Activated CD8-positive, alpha-beta memory T cell treated with anti-CD3 and anti-CD28 coated beads, Interleukin-2, amount 50 U/mL, for 48 hours (primary cell): Measurements from ENCODE around the gene RALGDS.
"Not testable (repeated sequence)": the region's sequence is repeated elsewhere in the genome, so short reads cannot be mapped to it uniquely, and the experiment has no call there.

Source experiments
- DNase-seq: peaks from one replicate; pipeline ENCODE4 v3.0.0-alpha.2; 2020

Gene RALGDS

GRCh38 chr9:133121198-133121914, at the start of gene RALGDS:
Gene RALGDS (minus strand): TSS chr9:133121240. CDS start chr9:133121154, 86 bp downstream.
- peak; percentile 95 for DNase-seq

- no peak for DNase-seq
These were observed 49.7 kb upstream of the RALGDS start for GRCh38 chr9:133170716-133171115.

DNA sequence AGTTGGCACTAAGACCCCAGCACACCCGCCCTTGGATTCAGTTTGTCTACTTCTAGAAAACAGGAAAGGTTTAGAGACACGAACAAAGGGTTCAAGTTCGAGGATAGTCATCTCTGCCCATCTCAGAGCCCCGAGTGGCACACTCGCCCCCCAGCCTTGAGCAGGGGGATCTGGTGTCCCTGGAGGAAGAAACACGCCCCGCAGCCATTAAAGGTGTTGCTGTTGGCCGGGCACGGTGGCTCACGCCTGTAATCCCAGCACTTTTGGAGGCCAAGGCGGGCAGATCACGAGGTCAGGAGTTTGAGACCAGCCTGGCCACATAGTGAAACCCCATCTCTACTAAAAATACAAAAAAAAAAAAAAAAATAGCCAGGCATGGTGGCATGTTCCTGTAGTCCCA, 48.6 kb upstream of the RALGDS start:
- not testable (repeated sequence) for DNase-seq

GRCh38 chr9:133169102-133169501, 48.1 kb upstream of the RALGDS start:
- no peak for DNase-seq

DNA sequence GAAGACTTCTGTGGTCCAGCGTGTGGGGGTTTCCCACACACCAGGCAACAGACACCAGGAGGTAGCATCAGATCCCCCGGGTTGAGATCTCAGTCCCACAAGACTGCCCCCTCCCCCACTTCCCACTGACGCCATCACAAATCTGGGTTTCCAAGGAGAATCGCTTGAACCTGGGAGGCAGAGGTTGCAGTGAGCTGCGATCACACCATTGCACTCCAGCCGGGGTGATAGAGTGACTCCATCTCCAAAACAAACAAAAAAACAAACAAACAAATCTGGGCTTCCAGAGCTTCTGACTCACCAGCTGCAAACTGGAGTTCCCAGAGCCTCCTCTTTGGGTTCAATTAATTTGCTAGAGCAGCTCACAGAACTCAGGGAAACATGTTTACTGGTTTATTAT, 47.4 kb upstream of the RALGDS start:
- DNase-seq: no peak

DNA sequence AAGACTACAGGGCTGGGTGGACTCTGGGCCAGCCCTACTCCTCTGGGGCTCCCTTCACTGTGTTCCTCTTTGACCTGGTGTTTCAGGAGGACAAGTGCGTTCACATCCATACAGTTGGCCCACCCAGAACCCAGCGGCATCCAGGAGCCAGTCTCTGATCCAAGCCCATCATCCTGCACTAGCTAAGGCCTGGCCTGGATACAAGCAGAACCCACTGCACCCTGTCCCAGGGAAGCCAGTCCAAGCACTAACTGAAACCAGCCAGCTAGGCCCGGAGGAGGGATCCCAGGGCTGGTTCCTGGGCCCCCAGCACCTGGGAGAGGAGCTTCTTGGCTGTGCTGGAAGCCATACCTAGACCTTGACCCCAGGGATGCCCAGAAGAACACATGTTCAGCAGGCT, 46.7 kb upstream of the RALGDS start:
- no peak for DNase-seq

DNA sequence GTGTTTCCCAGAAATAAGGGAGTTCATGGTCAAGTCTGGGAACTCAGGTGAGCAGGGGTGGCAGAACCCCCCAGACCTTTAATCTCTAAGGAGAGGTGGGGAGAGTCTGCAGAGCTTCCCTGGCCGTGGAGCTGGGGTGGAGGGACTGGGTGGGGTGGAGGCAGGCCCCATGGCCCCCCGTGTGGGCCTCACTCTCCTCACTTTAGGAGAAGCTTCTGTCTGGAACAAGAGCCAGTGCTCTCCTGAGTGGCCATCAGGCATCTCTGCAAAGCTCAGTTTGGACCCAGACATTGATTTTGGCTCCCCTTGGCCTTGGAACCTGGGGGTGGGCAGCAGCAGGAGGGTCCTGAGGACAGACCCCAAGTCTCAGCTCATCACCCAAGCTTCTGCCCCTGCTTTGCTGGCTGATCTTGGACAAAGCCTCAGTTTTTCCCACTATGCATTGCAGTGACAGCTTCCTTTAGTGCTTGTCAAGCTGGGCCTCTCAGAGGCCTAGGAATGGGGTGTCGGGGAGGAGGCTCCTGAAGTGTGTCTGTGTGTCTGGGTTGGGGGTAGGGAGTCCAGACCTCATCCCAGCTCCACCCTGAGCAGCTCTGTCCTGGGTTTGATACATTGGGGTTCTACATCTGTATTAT, 46.2 kb upstream of the RALGDS start:
- no peak for DNase-seq

DNA sequence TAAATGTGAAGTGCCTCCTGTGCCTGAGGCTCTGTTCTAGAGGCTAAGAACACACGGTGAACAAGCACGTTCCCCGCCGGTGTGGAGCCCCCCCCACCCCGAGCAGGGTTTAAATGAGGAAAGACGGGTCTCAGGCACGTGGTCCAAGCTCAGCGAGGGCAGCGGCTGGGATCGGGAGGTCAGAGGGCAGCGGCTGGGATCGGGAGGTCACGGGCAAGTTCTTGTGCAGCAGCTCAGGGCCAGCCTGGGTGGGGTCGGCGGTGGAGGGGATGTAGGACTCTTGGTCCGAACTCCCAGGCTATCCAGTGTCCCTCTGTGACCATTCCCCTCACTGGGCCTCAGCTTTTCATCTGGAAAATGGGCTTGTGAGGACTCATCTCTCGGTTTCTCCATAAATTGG, 45.4 kb upstream of the RALGDS start:
- DNase-seq: no peak

- no peak for DNase-seq
These were observed 44.4 kb upstream of the RALGDS start for GRCh38 chr9:133165452-133165730.

- no peak for DNase-seq
These were observed 43.2 kb upstream of the RALGDS start for GRCh38 chr9:133164191-133164590.

GRCh38 chr9:133163504-133164172, 42.6 kb upstream of the RALGDS start, which contains the start of gene GBGT1:
Gene GBGT1 (minus strand): TSS chr9:133163914. CDS start chr9:133162412, 1,502 bp downstream.
- no peak for DNase-seq

- no peak for DNase-seq
These were observed 41.9 kb upstream of the RALGDS start for GRCh38 chr9:133162861-133163503.

- no peak for DNase-seq
These were observed 40.5 kb upstream of the RALGDS start for GRCh38 chr9:133161547-133161950.

DNA sequence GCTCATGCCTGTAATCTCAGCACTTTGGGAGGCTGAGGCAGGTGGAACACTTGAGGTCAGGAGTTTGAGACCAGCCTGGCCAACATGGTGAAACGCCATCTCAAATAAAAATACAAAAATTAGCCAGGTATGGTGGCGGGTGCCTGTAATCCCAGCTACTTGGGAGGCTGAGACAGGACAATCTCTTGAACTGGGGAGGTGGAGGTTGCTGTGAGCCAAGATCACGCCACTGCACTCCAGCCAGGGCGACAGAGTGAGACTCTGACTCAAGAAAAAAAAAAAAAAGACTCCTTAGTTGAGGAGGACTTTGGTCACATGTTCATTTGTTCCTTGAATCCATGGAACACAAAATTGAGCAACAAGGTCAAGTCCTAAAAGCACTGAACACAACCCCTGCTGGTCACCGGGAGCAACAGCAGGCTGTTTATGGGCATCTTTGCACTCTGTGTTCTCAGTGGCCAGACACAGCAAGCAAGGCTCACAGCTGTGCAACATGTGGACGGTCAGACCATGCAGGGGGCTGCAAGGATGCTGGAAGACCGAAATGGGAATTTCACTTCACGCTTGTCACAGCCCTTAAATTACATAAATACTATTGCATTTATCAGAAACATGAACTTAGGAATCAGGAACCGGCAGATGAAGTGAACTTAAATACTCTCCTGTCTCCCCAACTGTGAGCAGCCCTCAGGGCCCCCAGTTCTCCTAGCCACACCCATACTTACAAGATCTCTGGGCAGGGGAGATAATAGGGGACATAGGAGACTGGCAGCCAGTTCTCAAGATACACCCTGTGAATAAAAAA, 39.9 kb upstream of the RALGDS start:
- DNase-seq: no peak

DNA sequence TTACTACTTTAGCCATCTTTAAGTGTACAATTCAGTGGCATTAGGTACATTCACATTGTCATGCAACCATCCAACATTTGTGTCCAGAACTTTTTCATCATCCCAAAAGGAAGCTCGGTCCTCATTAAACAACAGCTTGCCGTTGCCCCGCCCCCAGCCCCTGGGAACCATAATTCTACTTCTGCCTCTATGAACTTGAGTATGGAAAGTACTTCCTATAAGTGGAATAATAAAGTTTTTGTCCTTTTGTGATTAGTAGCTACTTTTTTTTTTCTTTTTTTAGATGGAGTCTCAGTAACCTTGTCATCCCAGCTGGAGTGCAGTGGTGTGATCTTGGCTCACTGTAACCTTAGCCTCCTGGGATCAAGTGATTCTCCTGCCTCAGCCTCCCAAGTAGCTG, 37.7 kb upstream of the RALGDS start:
- DNase-seq: no peak

GRCh38 chr9:133155156-133155555, 34.1 kb upstream of the RALGDS start:
- no peak for DNase-seq

GRCh38 chr9:133154097-133154989, 33.3 kb upstream of the RALGDS start:
- no peak for DNase-seq

DNA sequence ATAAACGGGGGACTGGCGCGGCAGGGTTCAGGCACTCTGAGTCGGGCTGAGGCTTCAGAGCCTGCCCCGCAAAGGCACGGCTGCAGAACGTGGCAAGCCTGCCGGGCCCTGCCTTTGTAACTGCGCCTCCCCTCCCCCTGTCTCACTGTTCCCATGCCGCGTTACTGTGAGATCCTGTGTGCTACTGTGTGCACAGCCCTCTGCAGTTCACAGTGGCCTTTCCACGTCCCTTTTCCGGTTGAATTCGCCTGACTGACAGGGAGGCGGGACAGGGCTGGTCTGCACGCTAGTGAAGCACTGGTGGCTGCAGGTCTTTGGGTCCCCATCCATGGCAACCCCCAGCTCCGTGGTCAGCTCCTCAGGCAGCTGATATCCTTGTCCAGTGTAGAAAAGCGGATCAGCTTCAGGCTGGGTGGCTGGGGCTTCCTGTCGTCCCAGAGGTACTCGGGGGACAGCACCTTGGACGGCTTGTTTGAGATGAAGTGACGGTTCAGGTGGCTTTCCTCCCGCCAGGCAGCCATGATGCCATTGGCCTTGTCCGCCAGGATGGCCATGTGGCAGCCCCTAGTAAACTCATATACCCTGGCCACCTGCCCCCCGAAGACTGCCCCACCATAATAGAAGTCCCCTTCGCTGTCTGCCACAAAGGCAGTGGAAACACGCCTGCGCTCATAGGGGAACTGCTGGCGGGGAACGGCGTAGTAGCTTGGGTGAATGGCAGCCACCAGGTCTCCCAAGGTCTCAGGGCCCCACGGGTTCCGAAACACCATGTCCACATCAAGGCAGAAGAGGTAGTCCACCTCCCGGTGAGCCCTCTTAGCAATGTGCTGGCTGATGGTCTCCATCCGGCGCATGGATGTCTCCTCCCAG, 32.4 kb upstream of the RALGDS start:
- no peak for DNase-seq

GRCh38 chr9:133151601-133152525, 30.8 kb upstream of the RALGDS start:
- DNase-seq: no peak

DNA sequence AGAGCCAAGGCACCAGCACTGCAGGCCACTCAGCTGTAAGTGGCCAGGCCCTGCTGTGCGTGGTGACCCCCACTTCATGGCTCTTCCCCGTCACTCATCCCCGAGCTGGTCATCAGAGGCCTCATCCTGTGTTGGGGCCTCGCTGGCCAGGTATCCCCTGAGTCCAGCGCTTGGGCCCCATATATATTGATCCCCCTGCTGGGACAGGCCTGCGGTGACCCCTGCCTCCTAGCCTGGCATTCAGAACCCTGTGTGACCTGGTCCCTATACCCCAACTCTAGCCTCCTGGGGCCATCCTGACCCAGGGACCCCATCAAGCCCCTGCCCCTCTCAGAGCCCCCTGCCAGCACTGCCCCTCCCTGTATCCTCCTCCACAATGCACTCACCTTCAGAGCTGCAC, 30.0 kb upstream of the RALGDS start:
- DNase-seq: no peak
